Skin of body (tissue), 2 donors: Measurements from ENCODE around the gene RWDD2A. TPM values are rescaled to one million over a fixed set of nuclear protein-coding genes. Genes with fewer than 3 reads are reported as not detected.

Experiments
- DNase-seq: peaks from one replicate; lab custom pipeline; 2025; lab: John Stamatoyannopoulos, UW
- total RNA-seq: library from RNA; depleted of rRNA; stranded (reverse); fragments of >200 nt; gene quantifications from one replicate; pipeline ENCODE4 v1.2.3, GENCODE V29; 2014

The RWDD2A gene
- total RNA-seq, 1 donor from 2014 or later: 2.9 TPM

DNA sequence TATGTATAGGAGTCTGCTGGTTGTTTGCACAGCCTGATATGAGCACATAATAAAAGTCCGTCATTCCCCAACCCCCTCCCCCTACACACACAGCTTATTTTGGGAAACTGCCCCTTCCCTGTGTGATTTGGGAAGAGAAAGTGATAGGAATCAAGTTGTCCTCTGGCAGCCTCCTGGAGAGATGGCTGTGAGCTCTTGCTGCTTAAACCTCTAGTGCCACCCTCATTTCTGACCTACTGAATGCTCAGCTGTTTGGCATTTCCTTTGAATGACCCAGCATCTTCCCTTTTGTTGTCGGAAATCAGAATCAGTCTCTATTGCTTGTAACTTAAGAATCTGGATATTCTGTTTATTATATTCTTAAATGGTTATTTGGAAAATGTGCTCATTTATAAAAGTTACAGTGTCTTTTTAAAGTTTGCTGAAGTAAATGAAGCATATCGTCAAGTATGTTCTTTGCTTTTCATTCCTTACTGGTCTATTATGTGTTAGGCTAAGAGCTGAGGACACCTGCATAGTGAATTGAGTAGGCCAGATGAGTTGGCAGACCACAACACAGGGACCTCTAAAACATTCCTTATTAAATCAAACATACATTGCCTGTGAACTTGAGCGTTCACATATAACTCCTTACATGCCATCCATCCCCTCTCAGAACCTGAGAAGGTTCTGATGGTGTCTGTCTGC lies 5.5 kb downstream of the RWDD2A start:
- no peak for DNase-seq

DNA sequence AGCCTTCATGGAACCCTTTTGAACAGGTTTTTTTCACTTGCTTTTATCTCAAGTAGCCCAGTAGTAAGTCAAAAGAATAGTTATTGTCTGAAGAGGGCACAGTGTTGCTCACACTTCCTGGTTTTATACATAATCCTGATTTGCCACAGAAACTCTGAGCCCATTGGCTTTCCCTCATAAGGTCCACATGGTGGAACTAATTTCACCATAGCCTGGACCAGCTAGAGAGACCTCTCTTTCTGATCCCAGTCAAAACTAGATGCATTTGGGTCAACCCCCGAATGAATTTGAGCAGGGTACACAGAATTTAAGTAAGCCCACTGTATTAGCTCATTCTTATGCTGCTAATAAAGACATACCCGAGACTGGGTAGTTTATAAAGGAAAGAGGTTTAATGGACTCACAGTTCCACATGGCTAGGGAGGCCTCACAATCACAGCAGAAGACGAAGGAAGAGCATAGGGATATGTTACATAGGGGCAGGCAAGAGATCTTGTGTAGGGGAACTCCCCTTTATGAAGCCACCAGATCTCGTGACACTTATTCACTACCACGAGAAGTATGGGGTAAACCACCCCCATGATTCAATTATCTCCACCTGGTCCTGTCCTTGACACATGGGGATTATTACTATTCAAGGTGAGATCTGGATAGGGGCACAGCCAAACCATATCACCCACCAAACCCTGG lies 6.2 kb downstream of the RWDD2A start:
- DNase-seq: no peak

DNA sequence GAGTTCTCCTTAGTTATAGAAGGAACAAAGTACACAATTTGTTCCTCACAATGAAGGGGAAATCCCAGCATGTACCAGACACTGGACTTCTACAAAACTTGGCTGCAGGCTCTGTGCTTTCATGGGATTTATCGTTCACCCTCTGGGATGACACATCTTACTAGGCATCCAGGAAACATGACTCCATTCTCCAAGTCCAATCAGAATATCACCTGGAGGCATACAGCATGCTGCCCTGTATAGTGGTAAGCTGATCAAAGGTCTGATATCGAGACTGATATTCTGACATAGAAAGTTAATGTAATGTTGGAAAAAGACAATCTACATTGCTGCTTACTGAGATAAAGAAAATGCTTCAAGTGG lies 6.7 kb downstream of the RWDD2A start:
- DNase-seq: no peak

- no peak for DNase-seq
Measured at GRCh38 chr6:83202031-83202430, 8.9 kb downstream of the RWDD2A start.

DNA sequence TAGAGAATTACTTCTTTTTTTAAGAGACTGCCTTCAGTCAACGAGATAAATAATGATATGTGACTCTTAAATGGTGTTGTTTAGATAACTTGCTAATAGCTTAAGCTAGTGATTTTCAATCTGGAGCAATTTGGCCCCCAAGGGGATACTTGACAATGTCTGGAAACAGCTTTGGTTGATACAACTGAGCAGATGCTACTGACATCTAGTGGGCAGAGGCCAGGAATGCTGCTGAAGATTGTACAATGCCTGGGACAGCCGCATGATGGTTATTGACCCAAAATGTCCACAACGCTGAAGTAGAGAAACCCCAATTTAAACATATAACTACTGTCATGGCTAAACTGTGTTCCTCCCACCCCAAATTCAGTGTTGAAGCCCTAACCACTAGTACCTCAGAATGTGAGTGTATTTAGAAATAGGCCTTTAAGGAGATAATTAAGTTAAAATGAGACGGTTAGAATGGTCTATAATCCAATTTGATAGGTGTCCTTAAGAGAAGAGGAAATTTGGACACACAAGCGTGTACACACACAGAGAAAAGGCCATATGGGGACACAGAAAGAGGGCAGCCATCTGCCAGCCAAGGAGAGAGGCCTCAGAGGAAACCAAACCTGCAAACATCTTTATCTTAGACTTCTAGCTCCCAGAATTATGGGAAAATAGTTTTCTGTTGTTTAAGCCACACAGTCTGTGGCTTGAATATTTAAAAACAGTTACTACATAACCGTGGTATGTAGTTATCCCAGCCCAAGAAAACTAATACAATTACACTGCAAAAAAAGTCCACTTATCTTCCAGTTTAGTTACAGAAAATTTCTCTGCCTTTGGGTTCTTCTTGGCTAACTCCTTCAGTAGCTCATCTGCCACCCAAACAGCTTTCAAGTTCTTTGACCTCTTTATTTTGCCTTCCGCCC lies 22.2 kb downstream of the RWDD2A start:
- peak; percentile 86 for DNase-seq

DNA sequence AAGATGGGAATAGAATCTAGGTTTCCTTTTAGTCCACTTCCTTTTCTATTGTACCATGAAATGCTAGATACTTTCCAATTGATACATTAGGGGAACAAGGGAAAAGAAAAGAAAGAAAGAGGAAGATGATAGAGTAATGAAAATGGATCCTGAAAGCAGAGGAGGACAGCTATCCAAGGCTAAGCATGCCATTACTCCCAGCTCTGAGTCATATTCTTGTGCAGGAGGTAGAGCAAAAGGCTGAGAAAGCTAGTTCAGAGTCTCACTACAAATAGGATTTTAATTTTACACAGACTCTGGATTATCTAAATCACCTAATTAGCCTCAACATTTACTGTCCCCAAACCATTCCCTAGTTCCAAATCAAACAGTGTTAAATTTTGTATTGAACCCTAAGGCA lies 23.6 kb downstream of the RWDD2A start:
- DNase-seq: no peak

- DNase-seq: peak; percentile 28
Measured at GRCh38 chr6:83218646-83219045, 25.5 kb downstream of the RWDD2A start.

GRCh38 chr6:83220121-83220520 lies 27.0 kb downstream of the RWDD2A start:
- DNase-seq: no peak

DNA sequence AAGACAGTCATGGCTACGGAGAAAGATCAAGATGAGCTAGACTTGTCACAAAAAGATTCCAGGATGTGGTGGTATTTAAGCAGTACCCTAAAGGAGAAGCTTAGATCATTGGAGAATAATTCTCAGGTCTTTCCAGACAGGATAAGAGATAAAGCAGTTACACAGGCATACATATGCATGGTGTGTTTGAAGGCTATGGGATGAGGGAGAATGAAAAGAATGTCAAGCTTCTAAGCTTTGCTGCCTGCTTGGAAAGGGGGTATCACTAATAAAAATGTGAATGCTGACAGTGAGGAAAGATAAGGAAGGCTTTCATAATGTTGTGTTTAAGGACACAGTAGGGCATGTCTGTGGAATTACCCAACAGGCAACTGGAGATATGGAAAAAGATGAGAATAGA lies 28.1 kb downstream of the RWDD2A start:
- DNase-seq: no peak

GRCh38 chr6:83221889-83222479 lies 28.8 kb downstream of the RWDD2A start:
- no peak for DNase-seq

DNA sequence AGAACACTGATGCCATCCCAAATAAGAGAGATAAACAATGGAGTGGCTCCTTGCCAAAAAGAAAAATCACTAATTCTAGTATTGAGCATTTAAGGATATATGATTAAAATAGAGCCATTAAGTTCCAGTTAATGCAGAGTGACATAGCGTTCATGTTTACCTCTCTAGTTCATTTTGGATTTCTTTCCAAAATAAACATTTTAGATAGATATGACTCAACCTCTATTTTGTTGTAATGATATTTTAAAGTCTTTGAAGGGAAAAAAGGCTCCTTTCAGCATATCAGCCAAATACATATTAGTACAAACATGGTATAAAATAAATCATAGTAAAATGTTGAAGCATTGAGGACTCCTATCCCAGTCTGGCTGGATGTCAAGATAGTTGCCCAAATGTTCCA lies 33.4 kb downstream of the RWDD2A start:
- no peak for DNase-seq

DNA sequence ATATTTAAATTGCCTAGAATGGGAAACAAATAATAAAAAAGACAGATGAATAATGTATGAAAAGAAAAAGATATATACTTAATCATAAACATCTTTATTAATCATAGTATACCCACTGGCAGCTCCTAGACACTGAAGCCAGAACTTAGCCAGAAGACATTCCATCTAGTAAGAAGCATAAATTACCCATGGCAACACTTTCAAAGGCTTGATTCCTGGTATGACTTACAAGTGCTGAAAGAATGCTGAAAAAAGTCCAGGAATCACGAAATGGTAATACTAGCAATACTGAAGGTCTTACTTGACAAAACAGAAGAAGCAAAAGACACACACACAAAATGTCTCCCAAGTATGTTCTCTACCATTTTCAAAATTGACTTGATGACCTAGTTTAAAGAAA lies 38.0 kb downstream of the RWDD2A start:
- DNase-seq: no peak

GRCh38 chr6:83247471-83247870 lies 54.3 kb downstream of the RWDD2A start:
- DNase-seq: no peak

Other genes with a start within 250 kb of the RWDD2A start
- gene UBE3D, start 127.5 kb upstream of the RWDD2A start, total RNA-seq: 9.9 TPM
- gene DOP1A, start 125.7 kb upstream of the RWDD2A start, total RNA-seq: 55.6 TPM
- 57.5 TPM for gene PGM3, start 92 bp upstream of the RWDD2A start, total RNA-seq
- gene ME1, start 237.7 kb downstream of the RWDD2A start, total RNA-seq: 11.4 TPM